ENCODE data around the gene NELFB.
A peak's percentile ranks its signal among the peaks of the same experiment; 100 is the strongest.

The NELFB gene

GRCh38 chr9:137223078-137223970 is 31.8 kb upstream of the NELFB start:
- DNase-seq = peak; percentile 99 to 100 (median 100)

- peak; percentile 29 to 42 (median 41) for DNase-seq
Observed at GRCh38 chr9:137224830-137225694, 30.1 kb upstream of the NELFB start, which contains the start of gene CYSRT1. TSS of gene CYSRT1 (plus strand) at chr9:137225174. CDS start at chr9:137225622, 448 bp downstream.

- no peak for DNase-seq
Observed at GRCh38 chr9:137225699-137226331, 29.3 kb upstream of the NELFB start.

GRCh38 chr9:137226338-137227053 is 28.6 kb upstream of the NELFB start:
- no peak for DNase-seq

DNA sequence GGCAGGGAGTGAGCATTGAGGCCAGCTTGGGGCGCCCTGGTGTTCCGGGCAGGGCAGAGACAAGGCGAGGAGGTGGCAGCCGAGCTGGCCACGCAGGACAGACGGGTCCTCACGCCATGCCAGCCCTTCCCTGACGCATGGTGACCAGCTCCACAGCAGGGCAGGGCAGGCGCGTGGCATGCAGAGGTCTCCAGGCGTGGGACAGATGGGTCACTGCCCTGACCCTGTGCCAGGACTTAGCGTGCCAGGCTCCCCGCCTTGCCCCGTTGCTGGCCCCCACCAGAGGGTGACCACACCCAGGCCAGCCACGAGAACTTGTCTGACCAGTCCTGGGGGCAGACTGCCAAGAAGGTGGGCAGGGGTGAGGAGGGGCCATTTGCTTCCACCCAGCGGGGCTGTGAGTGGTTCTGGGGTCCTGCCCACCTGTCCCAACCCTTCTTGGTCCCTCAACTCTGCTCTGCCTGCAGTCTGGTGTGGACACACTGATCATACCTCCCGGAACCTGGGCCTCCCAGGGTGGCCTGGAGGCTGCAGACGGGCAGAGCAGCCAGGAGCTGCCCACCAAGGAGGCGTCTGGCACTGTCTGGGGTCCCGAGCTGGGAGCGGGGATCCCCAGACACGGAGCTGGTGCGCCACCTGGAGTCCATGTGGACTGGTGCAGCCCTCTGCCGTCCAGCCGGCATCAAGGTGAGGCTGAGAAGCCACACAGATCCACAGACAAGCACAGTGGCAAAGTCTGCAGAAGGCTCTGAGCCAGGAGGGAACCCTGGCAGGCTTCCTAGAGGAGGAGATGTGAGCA is 27.9 kb upstream of the NELFB start, which contains the start of gene RNF224:
Gene RNF224, plus strand, starts transcription at position 449 of the 799 bp plus-strand sequence. CDS start 834 bp downstream, outside the sequence.
- peak; percentile 70 to 85 (median 79) for DNase-seq

- no peak for DNase-seq
Observed at GRCh38 chr9:137227853-137228505, 27.1 kb upstream of the NELFB start.

DNA sequence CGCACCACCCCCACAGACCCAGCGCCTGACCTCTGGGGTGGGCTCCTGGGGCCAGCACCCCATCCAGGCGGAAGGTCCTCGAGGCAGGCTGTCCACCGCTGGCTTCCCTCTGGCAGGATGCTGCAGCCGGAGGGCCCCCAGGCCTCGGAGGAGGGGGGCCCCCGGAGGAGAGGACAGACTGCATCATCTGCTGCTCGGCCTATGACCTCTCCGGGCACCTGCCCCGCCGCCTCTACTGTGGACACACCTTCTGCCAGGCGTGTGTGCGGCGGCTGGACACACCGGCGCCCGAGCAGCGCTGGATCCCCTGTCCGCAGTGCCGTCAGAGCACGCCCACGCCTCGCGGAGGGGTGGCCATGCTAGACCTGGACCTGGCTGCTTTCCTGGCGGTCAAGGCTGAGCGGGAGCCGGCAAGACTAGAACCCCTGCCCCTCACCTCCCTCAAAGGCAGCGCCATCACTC is 26.6 kb upstream of the NELFB start:
- no peak for DNase-seq

DNA sequence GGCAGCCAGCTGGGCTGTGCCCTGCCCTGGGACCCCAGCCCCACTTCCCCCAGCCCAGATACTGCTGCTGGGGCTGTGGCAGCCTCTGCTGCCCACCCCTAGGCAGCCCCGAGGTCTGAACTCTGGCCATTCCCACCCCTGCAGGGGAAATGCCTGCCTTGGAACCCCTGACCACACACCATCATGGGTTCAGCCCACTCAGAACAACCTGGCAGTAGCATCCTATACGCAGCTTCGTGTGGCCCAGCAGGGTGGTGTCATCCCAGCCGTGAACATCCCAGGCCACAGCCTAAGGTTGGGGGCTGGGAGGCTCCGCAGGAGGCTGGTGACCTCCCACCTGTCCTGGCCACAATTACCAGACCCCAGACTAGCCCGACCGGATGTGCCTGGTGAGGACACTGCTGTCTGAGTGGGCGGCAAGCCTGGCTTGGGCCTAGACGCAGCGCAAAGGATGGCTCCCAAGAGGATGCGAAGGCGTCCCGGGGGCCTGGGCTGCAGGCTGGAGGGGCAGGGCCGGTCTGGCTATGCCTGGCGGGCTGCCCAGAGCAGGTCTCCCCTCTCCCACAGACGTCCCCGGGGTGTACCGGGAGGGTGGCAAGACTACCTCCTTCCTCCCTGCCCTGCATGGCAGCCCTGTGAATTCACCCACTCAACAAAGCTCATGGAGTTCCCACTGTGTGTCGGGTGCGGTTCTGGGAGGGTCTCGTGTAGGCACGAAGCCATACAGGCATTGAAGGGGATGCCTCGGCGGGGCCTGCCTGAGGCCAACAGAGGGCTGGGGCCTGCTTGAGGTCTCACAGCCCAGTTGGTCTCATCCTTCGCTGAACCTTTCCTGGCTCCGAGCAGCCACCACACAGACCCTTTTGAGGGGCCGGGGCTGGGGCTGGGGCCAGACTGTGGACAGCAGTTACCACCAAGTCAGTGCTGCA is 25.9 kb upstream of the NELFB start:
- DNase-seq = no peak

DNA sequence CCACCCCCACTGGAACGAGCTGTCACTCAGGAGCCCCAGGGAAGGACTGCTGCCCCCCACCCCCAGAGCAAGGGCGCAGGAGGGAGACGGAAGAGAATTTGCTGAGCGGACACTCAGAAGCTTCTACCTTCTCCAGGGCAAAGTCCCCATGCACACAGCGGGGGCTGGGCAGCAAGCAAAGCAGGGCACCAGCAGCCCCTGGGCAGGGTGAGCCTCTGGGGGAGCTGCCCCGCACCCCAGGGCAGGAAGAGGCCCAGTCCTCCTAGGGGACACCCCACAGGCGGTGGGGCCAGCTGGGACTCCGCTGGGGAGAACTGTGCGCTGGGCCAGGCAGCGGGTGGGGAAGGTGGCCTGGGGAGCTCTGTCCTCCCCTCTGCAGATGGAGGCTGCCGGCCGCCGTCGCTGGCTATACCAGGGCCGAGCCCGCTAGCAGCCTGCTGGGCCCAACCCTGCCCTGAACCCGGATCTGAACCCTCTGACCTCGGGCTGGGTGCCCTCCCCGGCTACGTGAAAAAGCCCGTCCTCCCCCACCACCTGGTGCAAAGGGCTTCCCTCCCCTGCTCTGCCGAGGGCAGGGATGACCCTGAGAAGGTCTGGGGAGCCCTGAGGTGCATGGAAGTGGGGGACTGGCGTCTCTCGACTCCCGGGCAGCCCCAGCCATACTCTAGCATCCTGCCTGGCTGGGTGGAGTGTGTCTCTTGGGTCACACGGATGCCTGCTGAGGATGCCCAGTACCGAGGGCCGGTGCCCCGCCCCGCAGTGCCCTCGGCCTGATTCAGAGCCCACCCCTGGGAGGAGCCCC is 25.0 kb upstream of the NELFB start:
- no peak for DNase-seq

DNA sequence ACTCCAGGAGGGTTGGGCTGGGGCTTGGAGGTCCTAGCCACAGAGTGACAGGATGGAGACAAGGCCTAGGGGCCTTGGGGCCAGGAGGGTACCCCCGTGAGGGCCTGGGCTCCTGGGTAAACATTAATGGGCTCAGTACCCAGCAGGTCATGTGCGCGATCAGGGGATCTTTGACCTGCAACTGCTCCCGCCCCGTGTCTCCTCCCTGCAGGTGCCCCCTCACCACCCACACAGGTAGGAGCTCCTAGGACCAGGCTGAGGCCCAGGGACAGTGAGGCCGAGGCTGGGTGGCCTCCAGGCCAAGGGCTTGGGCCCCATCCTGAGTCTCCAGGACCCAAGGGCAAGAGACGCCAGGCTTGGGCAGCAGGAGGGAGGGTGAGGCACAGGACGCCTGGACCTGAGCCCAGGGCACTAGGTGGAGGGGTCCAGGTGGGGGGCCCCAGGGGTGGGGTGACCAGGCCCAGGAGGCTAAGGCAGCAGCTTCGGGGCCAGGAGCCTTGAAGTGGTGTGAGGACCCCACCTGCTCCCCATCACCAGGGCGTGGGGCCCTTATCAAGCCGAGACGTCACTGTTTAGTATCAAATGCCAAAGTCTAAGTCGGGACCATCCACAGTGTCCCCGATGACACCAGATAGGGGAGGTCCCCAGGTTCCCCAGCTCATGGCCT is 24.3 kb upstream of the NELFB start, which contains the start of gene SLC34A3:
Gene SLC34A3, plus strand, starts transcription at position 197 of the 667 bp plus-strand sequence. CDS start 802 bp downstream, outside the sequence.
- DNase-seq = no peak

GRCh38 chr9:137231372-137232039 is 23.6 kb upstream of the NELFB start:
- no peak for DNase-seq

DNA sequence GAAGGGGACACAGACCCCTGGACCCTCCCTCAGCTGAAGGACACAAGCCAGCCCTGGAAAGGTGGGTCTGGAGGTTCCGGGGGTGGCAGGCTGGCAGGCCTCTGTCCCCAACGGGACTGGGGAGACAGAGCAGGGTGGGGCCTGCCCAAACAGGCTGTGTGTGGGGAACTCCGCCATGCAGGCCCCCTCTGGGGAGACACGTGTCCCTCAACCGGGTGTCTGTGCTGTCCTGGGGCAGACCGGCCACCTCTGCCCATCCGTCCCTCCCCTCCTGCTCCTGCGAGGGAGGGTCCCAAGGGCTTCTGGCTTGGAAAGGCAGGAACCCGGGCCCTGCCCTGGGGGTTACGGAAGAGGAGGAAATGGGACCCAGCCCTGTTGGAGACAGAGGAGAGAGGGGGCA is 23.0 kb upstream of the NELFB start:
- no peak for DNase-seq

GRCh38 chr9:137232510-137232909 is 22.6 kb upstream of the NELFB start:
- no peak for DNase-seq

DNA sequence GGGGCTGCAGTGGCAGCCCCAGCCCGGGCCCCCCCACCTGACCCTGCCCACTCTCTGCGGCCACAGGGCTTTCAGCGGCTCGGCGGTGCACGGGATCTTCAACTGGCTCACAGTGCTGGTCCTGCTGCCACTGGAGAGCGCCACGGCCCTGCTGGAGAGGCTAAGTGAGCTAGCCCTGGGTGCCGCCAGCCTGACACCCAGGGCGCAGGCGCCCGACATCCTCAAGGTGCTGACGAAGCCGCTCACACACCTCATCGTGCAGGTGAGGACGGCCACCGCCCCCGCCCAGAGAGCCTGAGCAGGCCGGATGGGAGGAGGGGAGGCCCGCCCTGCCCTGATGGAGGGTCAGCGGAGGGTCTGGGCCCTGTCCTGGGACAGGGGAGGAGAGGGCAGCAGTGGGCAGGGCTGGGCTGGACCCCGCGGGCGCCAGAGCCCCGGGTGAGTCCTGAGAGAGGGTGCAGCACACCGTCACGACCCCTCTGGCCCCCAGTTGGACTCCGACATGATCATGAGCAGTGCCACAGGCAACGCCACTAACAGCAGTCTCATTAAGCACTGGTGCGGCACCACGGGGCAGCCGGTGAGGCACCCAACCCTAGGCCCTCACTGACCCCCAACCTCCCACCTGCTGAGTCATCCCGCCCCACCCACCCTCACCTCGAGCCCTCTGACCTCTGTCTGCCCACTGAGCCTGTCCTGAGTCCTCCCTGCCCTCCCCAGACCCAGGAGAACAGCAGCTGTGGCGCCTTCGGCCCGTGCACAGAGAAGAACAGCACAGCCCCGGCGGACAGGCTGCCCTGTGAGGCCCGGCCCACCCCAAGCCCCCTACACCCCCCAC is 21.8 kb upstream of the NELFB start:
- no peak for DNase-seq

GRCh38 chr9:137234055-137234697 is 21.0 kb upstream of the NELFB start:
- no peak for DNase-seq
